HG02588 (cell line): ENCODE data around the gene EEF1G.
A peak's percentile ranks its signal among the peaks of the same experiment; 100 is the strongest.
"Not testable (repeated sequence)": the region's sequence is repeated elsewhere in the genome, so short reads cannot be mapped to it uniquely, and the experiment has no call there.

Experiments
- ATAC-seq: cut with Tn5 transposase; IDR thresholded peaks from one replicate; pipeline ENCODE4 v1.9.1; 2021; ENCODE audit warnings: mild to moderate bottlenecking, moderate library complexity; ENCODE audit not compliant: unreplicated experiment

EEF1G gene

DNA sequence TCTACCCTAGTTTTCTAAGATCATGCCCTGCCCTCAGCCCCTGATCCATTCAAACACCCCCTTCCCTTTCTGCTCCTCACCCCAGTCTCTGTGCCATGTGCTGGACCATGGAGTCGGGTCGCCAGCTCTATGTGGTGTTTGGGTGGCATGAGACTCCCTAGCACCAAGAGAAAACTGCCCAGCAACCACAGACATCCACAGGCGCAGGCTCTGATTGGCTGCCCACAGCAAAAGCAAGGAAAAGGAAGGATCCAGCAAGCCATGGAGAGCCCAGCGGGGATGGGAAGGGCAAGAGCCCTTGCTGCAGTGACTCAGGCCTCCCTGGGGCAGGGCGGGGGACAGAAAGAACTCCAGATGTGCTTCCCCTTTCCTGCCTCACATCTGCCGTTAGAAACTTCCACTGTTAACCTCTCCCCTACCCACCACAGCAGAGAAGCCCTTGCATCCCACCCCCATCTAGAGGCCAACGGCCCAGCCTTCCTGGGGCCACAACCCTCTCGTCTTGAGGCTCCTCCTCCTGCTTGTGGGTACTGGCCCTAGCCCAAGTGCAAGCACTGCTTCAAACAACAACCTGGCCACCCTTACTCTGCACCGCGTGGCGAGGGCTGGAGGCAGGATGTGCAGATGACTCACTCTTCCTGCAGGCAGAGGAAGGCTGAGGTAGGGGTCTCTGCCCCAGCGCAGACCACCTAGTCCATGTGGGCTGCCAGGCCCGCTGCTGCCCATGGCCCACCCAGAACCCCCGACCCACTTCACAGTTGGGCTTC is 17.4 kb downstream of the EEF1G start:
- no peak for ATAC-seq

DNA sequence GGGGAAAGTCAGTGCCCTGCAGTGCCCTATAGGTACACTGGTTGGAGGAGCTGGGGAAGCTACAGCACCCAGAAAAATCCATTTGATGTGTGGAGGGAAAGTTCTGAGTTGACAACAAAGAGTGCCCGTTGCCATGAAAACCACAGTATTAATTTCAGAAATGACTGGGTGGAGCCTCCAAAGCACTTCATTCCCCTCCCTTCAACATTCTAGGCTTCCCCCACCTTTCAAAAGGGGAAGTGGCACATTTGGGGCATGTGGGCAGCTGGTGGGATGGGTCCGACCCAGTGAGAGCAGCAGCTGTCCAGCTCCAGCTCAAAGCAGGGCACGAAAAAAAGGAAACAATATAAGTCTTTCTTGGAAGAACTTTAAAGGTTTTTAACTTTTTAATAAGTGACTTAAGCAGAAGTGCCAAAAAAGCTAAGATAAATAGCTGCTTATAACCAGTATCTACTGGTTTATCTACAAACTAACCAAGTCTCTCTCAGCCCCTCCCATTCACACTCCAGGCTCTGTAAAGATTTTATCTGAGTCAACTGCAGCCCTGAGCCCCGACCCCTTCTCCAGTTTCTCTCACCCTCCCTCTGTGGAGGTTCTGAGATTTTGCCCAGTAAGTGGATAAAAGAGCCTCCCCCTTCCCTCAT is 18.1 kb downstream of the EEF1G start:
- peak; percentile 34 for ATAC-seq

DNA sequence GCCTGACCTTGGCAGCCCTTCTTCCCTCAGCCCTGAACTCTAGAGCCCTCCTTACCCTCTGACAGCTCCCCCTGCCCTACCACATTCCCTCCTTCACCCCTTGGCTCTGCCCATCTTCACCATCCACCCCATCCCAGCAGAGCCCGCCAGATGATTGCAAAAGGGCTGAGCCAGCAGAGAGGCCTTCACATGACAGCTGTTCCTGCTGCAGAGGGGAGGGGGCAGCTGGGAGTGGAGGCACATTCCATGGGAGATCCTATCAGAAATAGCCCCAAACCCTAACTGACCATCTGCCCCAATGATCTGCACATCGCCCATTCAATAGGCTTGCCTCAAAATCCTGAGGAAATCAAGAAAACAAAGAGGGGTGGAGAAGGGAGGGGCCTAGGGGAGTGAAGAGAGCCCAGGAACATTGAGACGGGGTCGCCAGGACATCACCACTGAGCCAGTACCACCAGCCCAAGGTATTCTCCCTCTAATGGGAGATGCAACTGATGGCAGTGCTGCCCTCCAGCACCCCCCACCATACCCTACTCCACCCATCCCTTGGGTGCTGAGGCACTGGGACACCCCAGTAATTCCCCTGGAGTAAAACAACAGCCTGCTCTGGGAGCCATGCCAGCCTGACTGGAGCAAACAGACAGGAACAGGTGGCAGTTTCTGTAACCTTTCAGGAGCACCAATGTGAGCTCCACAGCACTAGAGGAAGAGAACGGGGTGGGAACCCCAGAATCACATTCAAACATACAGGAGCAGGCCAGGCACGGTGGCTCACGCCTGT is 19.1 kb downstream of the EEF1G start:
- ATAC-seq: no peak

DNA sequence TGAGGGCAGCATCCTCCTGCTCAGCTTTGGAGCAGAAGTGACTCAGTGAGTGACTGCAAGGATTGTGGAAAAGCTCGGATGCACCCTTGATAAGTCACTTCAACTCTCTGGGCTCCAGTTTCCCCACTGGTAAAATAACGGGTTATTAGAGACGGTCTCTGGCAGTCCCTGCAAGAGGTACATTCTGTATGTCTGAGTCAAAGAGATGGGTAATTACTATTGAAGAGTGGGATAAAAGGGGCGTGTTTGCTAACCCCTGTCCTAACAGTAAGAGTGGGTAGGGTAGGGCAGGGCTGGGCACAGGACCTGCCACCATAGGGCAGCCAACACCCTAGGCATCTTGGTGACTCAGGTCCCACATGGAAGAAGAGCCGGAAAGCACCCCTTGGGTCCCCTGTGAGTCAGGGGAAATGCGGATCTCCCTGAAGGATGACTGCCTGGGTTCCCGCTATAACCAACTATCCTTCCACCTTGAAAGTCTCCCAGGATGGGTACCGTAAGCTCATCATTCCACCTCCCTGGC is 19.8 kb downstream of the EEF1G start:
- no peak for ATAC-seq

DNA sequence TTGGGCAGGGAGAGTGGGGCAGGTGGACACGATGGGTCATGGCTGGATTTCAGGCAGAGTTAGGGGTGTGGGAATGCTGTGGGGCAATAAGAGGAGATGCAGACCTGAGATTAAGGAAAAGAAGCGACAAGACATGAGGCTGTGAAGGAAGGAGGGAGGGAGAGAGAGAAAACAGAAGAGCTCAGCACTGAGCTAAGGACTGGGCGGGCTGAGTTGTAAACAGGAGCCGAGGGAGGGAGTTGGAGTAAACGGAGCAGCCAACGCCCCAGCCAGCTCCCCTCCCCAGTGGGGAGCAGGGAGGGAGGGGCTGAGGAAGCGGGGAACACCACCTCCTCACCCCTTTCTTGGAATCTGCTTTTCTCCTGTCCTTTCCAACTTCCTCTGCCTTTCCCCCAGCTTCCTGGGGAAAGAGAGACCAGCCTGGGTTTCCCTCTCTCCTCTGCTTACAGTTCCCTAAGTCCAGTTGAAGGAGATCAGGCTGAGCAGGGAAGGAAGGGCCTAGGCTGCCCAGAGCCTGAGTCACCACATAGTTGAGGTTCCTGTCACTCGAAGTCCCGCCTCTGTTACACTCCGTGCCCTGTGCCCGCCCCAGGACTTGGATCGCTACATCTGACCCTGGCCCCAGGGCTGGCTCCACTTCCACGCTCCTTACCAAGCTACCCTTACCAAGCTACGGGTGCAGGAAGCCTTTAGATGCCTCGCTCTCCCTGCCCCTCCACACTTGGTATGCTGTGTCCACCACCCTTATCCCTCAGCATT is 20.4 kb downstream of the EEF1G start:
- no peak for ATAC-seq

DNA sequence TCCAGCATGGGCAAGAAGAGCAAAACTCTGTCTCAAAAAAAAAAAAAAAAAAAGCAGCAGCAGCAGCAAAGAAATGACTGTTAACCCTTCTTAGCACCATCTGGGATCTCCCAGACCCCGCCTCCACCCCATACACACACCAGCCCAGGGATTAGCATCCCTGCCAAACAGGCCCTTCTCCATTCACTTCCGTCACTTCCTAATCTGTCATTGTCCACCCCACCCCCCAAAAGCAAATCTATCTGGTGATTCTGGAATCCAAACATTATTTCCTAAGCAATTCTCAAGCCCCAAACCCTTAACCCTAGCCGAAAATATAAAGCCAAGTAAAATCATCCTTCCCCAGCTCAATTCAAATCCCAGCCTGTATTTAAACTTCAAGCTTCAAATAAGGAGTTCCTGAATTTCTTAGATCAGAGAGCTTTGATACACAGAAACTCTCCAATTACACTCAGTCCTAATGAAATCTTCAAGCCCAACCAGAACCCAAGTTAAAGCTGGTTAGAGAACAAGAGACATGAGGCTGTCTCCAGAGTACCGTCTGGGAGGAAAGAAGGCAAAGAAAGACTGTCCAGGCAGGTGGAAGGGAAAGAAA is 21.1 kb downstream of the EEF1G start:
- ATAC-seq: no peak

DNA sequence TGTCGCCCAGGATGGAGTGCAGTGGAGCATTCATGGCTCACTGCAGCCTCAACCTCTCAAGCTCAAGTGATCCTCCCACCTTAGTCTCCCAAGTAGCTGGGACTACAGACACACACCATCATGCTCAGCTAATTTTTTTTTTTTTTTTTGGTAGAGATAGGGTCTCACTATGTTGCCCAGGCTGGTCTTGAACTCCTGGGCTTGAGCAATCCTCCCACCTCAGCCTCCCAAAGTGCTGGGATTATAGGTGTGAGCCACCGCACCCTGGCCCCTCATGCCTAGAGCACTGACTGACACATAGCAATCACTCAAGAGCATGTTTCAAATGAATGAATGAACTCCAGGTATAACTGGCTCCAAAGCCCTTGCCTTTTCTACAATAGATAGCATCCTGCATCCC is 23.2 kb downstream of the EEF1G start:
- not testable (repeated sequence) for ATAC-seq

DNA sequence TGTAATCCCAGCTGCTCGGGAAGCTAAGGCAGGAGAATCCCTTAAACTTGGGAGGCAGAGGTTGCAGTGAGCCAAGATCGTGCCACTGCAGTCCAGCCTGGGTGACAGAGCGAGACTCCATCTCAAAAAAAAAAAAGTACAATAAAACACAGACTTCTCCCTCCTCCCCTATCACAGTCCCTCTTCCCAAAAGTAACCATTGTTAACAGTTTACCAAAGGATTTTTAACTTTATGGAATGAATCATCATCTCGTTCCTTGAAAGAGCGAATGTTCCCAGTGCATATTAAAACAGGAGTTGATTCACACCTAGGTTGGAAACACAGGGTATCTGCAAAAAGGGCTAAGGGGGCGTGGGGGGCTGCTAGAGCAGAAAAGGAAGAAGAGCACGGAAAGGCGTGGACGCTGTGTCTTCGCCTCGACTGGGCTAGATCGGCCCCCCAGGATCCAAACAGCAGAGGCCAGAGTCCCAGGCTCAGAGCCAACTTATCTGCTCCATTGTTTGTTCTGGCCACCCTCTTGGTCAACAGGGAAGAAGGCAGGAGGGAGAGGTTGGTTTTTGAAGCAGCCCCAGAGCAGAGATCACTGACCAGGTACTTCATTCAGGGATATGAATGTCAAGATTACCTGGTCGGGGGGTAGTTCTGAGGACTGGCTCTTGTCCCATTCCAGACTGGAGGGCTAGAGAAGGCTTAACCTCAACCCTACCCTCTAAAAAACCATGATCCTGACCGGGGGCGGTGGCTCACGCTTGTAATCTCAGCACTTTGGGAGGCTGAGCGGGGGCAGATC is 25.0 kb downstream of the EEF1G start:
- ATAC-seq: no peak

DNA sequence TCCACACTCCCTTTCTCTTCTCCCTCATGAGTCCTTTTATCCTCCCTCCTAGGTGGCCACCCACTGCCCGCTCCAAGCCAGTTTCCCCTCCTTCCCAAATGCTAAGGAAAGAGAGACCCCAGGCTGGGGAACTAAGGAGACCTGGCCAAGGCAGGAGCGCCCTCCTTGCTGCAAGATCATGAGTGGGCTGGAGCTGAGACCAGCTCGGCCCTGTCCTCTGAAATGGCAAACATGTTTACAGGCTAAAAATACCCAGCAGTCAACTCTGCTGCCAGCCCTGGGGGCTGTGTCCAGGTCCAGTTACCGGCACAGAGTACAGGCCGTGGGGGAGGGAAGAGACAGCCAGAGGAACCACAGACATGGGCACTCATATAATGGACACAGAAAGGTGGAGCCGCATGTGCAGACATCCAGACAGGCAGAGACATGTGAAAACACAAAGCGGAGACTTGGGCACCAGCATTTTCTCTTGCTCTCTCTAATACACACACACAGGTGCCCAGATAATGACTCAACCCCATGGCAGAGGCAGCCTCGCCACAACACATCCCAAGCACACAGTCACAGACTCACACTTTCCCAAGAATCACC is 25.9 kb downstream of the EEF1G start:
- ATAC-seq: no peak

DNA sequence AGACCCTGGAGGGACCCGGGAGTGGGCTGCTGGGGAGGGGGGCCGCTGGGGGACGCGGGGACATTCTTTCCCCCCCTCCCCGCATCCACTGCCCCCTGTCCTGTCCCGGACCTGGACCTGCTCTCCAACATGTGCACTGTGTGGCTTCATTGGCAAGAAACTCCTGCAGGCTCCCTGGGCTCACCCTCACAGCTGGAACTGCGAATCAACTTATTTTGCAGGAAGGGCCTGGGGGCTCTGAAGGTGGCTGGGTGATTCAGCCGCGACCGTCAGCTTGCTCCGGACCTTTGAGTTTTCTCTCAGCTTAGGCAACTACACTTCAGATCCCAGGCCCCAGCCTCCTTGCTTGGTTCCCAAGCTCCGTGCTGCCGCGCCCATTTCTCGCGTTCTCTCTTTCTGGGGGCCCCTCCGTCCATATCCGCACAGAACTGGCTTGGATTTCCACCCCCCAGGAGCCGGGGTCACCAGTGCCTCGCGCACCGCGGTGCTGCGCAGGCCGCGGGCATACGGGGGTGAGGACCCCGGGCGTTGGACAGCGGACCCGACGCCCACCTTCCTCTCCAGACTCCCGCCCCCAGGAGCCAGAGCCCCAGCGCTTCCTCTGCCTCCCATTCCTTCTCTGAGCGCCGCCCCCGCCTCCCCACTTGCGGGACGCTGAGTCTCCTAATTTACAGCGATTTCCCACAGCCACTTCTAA is 26.6 kb downstream of the EEF1G start:
- ATAC-seq: no peak

DNA sequence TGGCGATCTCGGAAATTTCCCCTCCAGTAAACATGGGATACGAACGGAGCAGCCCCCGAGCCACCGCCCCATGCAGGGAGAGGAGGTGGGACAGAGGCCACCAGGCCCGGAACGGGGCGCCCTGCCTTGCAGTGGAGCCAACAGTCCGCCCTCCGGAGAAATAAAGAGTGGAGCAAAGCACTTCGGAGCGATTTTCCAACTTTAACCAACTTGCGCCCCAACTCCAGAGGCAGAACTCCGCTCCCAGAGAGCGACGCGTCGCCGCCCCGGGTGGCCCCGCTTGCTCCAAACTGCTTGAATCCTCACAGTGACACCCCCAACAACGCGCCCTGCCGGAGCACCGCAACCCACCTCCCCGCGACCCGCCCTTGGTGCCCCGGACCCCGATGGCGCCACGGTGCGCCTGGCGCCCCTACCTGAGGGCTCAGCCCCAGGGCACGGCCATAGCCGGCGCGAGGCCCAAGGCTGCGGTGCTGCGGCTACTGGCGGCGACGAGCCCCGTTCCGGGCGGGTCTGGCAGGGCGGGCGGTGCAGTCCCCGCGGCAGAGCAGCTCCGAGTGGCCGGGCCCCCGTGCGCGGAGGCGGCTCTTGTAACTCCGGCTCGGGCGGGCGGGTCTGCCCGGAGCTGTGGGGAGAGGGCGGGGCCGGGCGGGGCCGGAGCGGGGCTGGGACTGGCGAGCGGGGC is 27.3 kb downstream of the EEF1G start, which contains the start of gene AHNAK:
Gene AHNAK (minus strand): TSS at position 563 of the 685 bp plus-strand sequence. CDS start 10,708 bp downstream, outside the sequence.
- ATAC-seq: no peak

DNA sequence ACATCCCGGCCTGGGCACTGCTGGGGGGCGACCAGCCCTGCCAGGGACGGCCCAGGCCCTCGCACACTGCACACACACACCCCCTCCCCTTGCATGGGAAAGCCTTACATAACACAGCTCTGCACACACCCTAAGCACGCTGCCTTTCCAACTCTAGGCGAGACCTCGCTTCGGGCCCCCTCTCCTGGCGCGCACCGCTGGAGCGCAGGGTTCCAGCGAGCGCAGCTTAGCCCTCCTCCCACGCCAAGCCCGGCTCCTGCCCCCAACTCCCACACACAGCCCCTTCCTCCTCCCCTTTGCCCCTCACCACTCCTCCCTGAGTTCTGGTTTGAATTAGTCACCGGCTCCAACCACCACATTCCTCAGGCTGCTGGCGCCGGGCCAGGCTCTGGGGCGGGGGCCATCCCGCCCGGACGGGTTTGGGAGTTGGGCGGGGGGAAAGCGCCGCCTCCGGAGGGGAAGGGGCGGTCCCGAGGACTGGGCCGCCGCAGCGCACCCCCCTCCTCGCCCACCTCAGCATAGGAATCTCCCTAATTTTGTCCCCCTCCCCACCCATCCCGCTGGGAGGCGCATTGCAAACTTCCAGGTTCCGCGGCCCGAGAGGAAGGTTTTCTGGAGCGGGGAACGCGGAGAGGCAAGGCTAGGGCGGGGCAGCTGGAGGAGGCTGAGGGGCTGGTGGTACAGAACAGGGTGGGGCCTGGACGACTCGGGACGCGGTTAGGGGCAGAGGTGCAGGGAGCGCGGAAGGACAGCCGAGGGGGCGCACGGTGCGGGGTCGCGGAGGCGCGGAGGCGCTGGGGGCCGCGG is 28.1 kb downstream of the EEF1G start:
- no peak for ATAC-seq

DNA sequence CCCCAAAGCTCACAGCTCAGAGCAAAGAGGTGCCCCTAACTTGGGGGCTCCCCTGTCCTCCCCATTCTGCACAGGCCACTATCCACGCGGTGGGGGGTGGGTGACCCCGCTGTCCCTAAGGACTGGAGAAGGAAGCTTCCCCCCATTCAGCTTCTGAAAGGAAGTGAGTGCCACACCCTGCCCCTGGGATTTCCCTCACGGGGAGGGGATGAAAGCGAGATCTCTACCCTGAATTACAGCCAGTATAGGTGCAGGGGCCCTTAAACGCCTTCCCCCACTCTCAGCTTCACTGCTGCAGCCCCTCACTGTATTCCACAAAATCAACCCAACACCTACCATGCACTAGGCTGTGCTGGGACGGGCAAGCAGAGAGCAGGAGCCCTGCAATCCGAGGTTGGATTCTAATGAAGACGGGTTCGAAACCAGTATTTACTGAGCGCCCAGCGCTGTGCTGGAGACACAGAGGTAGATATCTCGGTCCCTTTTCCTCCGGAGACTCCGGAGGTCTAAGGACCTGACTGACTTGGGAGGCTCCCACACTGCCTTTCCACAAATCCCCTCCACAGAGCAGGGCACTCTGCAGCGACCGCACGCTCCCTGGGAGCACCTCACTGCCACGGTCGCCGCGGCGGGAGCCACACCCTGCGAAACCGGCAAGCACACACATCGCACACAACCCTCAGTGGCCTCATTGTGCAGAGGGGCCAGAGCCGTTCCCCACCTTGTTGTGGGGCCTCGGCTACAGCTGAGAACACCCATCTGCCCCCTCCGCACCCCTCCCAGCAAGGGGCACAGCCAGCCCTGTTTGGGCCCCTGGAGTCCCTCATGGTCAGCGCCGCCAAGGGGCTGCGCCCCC is 28.9 kb downstream of the EEF1G start:
- no peak for ATAC-seq

DNA sequence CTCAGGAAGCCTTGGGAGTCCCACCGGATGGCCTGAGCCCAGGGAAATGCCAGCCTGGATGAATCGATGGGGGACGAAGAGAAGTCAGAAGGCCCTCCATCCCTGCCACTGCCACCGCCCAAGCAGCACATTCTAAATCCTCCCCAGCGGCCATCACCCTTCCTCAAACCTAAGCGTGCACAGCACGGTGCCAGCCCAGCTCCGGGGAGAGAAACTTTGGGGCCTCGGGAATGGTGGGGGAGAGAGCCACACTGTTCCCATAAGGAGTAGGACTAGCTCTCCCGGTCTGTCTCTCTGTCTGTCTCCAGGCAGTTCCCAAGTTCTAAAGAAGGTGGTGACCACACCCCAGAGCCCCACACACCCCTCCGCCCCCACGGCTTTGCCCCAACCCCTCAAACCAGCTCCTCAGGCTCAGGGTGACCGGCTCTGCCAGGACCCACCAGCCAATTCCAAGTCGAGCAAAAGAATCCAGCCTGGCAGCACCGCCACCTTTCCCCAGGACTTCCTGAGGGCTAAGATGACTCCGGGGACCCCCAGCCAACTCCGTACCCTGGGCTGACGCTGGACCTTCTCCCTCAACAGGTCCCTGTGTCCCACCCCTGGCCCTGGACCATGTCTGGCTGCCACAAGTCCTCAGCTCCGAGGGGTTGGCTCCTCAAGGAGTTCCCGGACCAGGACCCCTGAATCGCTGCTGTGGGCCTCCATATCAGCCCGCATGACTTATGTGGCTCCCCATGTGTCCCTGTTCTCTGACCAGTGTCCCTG is 29.8 kb downstream of the EEF1G start:
- no peak for ATAC-seq

DNA sequence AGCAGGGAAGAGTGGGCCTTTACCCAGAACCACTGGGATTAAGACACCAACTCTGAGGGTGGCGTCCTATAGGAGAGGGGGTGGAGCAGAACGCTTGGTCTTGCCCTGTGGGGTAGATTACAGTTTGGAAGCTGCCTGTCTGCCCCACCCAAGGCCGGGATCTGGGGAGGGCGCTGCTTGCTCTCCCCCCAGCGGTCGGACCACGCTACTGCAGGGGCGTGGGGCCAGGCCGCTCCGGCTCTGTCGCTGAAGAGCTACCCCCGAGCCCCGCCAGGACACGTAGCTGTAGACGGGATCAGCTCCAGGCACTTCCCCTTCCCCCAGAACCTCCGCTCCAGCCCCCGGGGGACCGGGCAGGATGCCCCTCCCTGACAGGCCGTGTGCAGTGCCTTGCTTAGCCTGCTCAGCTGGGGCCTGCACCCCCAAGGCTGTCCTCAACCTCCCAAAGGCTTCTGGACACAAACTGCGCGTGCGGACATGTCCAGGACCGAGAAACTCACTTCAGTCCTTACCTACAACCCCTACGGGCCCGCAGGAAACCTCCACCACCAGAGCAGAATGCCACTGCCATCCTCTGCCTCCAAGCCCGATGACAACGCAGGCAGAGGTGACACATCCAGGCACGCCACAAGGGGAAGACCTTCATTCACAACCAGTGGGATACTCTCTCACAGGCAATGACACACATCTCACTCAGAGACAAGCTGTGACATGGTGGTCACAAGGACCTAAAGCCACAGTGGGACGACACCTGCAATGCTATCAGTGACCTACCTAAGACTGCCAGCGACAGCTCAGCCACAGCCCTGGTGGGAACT is 30.7 kb downstream of the EEF1G start:
- ATAC-seq: no peak
